DOHH2 (cell line): ENCODE results near the gene ZNF541.

ENCODE experiments used
- EZH2phosphoT487 ChIP-seq: fragments of 200-600 bp; sonication (generic); IDR thresholded peaks from 2 replicates; pipeline ENCODE4 v1.6.1; 2017; ENCODE audit warnings: borderline replicate concordance, mild to moderate bottlenecking, antibody characterized with exemption, low read length, moderate library complexity, mixed read lengths
- TF ChIP-seq, protein P1 (sequence below): fragments of 200-600 bp; sonication (generic); IDR thresholded peaks from one replicate; pipeline ENCODE4 v1.5.1; 2014; ENCODE audit warnings: antibody characterized with exemption, mild to moderate bottlenecking, low read depth, low read length; ENCODE audit not compliant: poor library complexity, severe bottlenecking

DNA sequence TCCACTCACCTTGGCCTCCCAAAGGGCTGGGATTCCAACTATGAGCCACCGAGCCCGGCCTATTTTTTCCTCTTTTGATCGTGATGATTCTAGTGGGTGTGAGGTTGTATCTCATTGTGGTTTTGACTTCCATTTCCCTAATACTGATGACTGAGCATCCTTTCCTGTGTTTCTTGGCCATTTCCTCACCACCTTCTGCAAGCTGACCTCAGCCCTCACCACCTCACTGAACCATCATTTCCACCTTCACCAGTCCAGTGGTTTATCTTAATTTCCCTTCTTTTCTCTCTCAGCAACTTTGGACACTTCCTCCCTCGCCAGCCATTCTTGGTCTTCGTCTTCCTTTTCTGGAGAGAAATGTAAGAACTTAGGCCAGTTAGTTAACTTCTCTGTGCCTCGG, 23.0 kb upstream of the ZNF541 start:
- TF ChIP-seq, protein P1, sequence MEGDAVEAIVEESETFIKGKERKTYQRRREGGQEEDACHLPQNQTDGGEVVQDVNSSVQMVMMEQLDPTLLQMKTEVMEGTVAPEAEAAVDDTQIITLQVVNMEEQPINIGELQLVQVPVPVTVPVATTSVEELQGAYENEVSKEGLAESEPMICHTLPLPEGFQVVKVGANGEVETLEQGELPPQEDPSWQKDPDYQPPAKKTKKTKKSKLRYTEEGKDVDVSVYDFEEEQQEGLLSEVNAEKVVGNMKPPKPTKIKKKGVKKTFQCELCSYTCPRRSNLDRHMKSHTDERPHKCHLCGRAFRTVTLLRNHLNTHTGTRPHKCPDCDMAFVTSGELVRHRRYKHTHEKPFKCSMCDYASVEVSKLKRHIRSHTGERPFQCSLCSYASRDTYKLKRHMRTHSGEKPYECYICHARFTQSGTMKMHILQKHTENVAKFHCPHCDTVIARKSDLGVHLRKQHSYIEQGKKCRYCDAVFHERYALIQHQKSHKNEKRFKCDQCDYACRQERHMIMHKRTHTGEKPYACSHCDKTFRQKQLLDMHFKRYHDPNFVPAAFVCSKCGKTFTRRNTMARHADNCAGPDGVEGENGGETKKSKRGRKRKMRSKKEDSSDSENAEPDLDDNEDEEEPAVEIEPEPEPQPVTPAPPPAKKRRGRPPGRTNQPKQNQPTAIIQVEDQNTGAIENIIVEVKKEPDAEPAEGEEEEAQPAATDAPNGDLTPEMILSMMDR, result no peak
- TF ChIP-seq EZH2phosphoT487, result no peak
